OCI-LY7 (cell line): ENCODE measurements around the gene ERCC6L.

Source experiments
- EZH2phosphoT487 ChIP-seq: fragments of 200-600 bp; sonication (generic); IDR thresholded peaks from 2 replicates; pipeline ENCODE4 v1.6.1; 2018; ENCODE audit warnings: low read depth, borderline replicate concordance, mild to moderate bottlenecking, mixed run types, antibody characterized with exemption, low read length, moderate library complexity, mixed read lengths
- TF ChIP-seq, protein P1 (sequence below): fragments of 200-600 bp; sonication (generic); conservative IDR thresholded peaks from 2 replicates; pipeline ENCODE4 v1.5.1; 2014; ENCODE audit warnings: mild to moderate bottlenecking, antibody characterized with exemption, low read length, moderate library complexity, mixed read lengths

- TF ChIP-seq, protein P1, sequence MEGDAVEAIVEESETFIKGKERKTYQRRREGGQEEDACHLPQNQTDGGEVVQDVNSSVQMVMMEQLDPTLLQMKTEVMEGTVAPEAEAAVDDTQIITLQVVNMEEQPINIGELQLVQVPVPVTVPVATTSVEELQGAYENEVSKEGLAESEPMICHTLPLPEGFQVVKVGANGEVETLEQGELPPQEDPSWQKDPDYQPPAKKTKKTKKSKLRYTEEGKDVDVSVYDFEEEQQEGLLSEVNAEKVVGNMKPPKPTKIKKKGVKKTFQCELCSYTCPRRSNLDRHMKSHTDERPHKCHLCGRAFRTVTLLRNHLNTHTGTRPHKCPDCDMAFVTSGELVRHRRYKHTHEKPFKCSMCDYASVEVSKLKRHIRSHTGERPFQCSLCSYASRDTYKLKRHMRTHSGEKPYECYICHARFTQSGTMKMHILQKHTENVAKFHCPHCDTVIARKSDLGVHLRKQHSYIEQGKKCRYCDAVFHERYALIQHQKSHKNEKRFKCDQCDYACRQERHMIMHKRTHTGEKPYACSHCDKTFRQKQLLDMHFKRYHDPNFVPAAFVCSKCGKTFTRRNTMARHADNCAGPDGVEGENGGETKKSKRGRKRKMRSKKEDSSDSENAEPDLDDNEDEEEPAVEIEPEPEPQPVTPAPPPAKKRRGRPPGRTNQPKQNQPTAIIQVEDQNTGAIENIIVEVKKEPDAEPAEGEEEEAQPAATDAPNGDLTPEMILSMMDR: no peak
- TF ChIP-seq EZH2phosphoT487: no peak
Observed at GRCh38 chrX:72165551-72165950, 73.3 kb downstream of the ERCC6L start.
